ENCODE results near the gene STRADA.

STRADA gene

GRCh38 chr17:63701868-63702720, 39.5 kb downstream of the STRADA start:
- Histone ChIP-seq H3K27me3 (ENCODE audit: control insufficient read depth, insufficient read depth, low read length) (no peaks in the 10 kb centered on the region), H3K4me3 (ENCODE audit: low read depth, low read length) (peak overlapping the region; percentile 69), H3K27ac (ENCODE audit: low read depth, low read length) (no peak overlapping the region), H3K9ac (ENCODE audit: low read depth, low read length) (no peak overlapping the region), H3K36me3 (ENCODE audit: control insufficient read depth, insufficient read depth, low read length) (peaks cover 35% of the 10 kb centered on the region), H3K9me3 (ENCODE audit: control insufficient read depth, insufficient read depth, low read length) (no peaks in the 10 kb centered on the region), H3K4me1 (ENCODE audit: control insufficient read depth, insufficient read depth, low read length) (peaks cover 16% of the 10 kb centered on the region; the same call in 1 of the 2 replicates)

DNA sequence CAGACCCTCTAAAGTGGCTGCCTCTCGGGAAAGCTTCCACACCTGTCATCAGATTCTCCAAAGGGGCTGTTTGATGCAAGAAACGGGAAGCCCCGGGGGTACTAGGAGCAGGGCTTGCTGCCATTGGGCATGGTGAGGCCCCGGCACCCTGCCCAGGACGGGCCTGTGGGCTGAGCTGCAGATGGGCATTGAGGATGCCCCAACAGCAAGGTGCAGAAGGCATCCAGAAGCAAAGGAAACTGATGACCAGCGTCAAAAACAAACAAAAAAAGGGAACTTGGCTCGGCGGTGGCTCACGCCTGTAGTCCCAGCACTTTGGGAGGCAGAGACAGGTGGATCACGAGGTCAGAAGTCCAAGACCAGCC, 40.2 kb downstream of the STRADA start:
- H3K4me3 ChIP-seq (ENCODE audit: low read depth, low read length) = peak overlapping the region; percentile 69
- no peaks in the 10 kb centered on the region for H3K9me3 ChIP-seq (ENCODE audit: control insufficient read depth, insufficient read depth, low read length)
- no peaks in the 10 kb centered on the region for H3K27me3 ChIP-seq (ENCODE audit: control insufficient read depth, insufficient read depth, low read length)
- peaks cover 36% of the 10 kb centered on the region for H3K36me3 ChIP-seq (ENCODE audit: control insufficient read depth, insufficient read depth, low read length)
- H3K27ac ChIP-seq (ENCODE audit: low read depth, low read length) = no peak overlapping the region
- peak overlapping the region; percentile 19; the same call in 1 of the 2 replicates for H3K9ac ChIP-seq (ENCODE audit: low read depth, low read length)
- peaks cover 16% of the 10 kb centered on the region; the same call in 1 of the 2 replicates for H3K4me1 ChIP-seq (ENCODE audit: control insufficient read depth, insufficient read depth, low read length)

GRCh38 chr17:63700528-63701455, 40.8 kb downstream of the STRADA start:
- Histone ChIP-seq H3K9ac (ENCODE audit: low read depth, low read length) (peak overlapping the region; percentile 83), H3K36me3 (ENCODE audit: control insufficient read depth, insufficient read depth, low read length) (peaks cover 36% of the 10 kb centered on the region), H3K9me3 (ENCODE audit: control insufficient read depth, insufficient read depth, low read length) (no peaks in the 10 kb centered on the region), H3K27me3 (ENCODE audit: control insufficient read depth, insufficient read depth, low read length) (no peaks in the 10 kb centered on the region), H3K27ac (ENCODE audit: low read depth, low read length) (peak overlapping the region; percentile 88), H3K4me3 (ENCODE audit: low read depth, low read length) (peak overlapping the region; percentile 69), H3K4me1 (ENCODE audit: control insufficient read depth, insufficient read depth, low read length) (peaks cover 19% of the 10 kb centered on the region; the same call in 1 of the 2 replicates)

GRCh38 chr17:63699638-63700527, 41.7 kb downstream of the STRADA start, which contains the start of gene LIMD2:
LIMD2 (minus strand) TSS chr17:63700125; CDS start chr17:63699298, 827 bp downstream.
- Histone ChIP-seq H3K4me3 (ENCODE audit: low read depth, low read length) (peak within 1 kb of the TSS; percentile 69), H3K9me3 (ENCODE audit: control insufficient read depth, insufficient read depth, low read length) (no peaks in the 10 kb centered on the region), H3K9ac (ENCODE audit: low read depth, low read length) (peak within 1 kb of the TSS; percentile 83), H3K4me1 (ENCODE audit: control insufficient read depth, insufficient read depth, low read length) (peaks cover 19% of the 10 kb centered on the region; the same call in 1 of the 2 replicates), H3K27me3 (ENCODE audit: control insufficient read depth, insufficient read depth, low read length) (no peaks in the 10 kb centered on the region), H3K36me3 (ENCODE audit: control insufficient read depth, insufficient read depth, low read length) (peaks cover 32% of the 10 kb centered on the region), H3K27ac (ENCODE audit: low read depth, low read length) (peak within 1 kb of the TSS; percentile 88)

- Histone ChIP-seq H3K36me3 (ENCODE audit: control insufficient read depth, insufficient read depth, low read length) (peaks cover 29% of the 10 kb centered on the region), H3K27ac (ENCODE audit: low read depth, low read length) (peak overlapping the region; percentile 67)
Measured at GRCh38 chr17:63698886-63699637, 42.5 kb downstream of the STRADA start.

GRCh38 chr17:63698381-63698885, 43.2 kb downstream of the STRADA start:
- Histone ChIP-seq H3K36me3 (ENCODE audit: control insufficient read depth, insufficient read depth, low read length) (peaks cover 29% of the 10 kb centered on the region), H3K9ac (ENCODE audit: low read depth, low read length) (no peak overlapping the region)

More at GRCh38 chr17:63698886-63699637, 42.5 kb downstream of the STRADA start:
- Histone ChIP-seq H3K27me3 (ENCODE audit: control insufficient read depth, insufficient read depth, low read length) (no peaks in the 10 kb centered on the region), H3K9me3 (ENCODE audit: control insufficient read depth, insufficient read depth, low read length) (no peaks in the 10 kb centered on the region), H3K9ac (ENCODE audit: low read depth, low read length) (no peak overlapping the region), H3K4me1 (ENCODE audit: control insufficient read depth, insufficient read depth, low read length) (peaks cover 24% of the 10 kb centered on the region; the same call in 1 of the 2 replicates), H3K4me3 (ENCODE audit: low read depth, low read length) (peak overlapping the region; percentile 68)

DNA sequence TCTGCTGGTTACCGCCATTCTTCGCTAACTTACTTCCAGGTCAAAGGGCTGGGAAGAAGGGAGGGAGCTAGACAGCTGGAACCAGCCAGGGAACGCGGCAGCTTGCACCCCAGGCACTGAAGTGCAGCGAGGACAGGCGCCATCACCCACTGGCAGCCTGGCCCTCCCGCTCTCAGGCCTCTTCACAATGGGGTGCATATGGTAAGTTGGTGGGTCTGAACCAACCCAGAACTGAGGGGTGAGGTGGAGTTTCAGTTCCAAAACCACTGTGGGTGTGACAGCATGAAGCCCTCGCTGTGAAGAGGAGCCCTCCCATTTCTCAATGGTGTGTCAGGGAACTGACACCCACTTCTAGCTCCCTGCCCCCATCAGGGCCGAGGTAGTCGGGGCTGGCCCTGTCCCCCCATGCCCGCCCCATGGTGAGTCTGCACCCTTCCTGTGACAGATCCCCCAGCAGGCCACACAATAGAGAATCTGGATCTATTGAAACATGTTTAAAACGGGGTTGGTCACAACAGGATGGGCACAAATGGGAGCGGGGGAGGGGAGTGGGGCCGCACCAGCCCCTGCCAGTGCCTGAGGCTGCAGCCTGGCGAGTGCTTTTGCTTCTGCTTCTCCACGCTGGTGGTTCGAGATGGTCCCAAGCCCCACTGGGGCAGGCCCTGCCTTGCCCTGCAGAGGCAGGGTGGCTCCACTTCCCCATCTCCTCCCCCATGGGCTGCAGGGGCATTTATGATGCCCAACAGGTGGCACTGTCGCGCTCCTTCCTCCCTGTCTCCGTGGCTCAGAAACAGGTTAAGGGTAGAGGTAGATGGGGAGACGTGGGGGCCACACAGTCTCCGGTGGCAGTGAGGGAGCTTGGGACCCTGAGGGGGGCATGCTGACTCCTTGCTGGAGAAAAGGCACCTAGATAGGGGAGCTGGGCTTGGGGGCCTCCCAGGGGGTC, 44.0 kb downstream of the STRADA start:
- Histone ChIP-seq H3K27me3 (ENCODE audit: control insufficient read depth, insufficient read depth, low read length) (no peaks in the 10 kb centered on the region), H3K4me3 (ENCODE audit: low read depth, low read length) (0 out of 2 replicates have a peak overlapping the region, but pooled peaks have one; percentile 68), H3K4me1 (ENCODE audit: control insufficient read depth, insufficient read depth, low read length) (peaks cover 24% of the 10 kb centered on the region; the same call in 1 of the 2 replicates), H3K27ac (ENCODE audit: low read depth, low read length) (peak overlapping the region; percentile 39), H3K9ac (ENCODE audit: low read depth, low read length) (no peak overlapping the region), H3K9me3 (ENCODE audit: control insufficient read depth, insufficient read depth, low read length) (no peaks in the 10 kb centered on the region), H3K36me3 (ENCODE audit: control insufficient read depth, insufficient read depth, low read length) (peaks cover 27% of the 10 kb centered on the region)

More at GRCh38 chr17:63698381-63698885, 43.2 kb downstream of the STRADA start:
- H3K4me1 ChIP-seq (ENCODE audit: control insufficient read depth, insufficient read depth, low read length) = peaks cover 24% of the 10 kb centered on the region; the same call in 1 of the 2 replicates
- H3K4me3 ChIP-seq (ENCODE audit: low read depth, low read length) = peak overlapping the region; percentile 68
- no peaks in the 10 kb centered on the region for H3K27me3 ChIP-seq (ENCODE audit: control insufficient read depth, insufficient read depth, low read length)
- no peaks in the 10 kb centered on the region for H3K9me3 ChIP-seq (ENCODE audit: control insufficient read depth, insufficient read depth, low read length)
- H3K27ac ChIP-seq (ENCODE audit: low read depth, low read length) = peak overlapping the region; percentile 18

- Histone ChIP-seq H3K27ac (ENCODE audit: low read depth, low read length) (peak overlapping the region; percentile 39), H3K36me3 (ENCODE audit: control insufficient read depth, insufficient read depth, low read length) (peaks cover 34% of the 10 kb centered on the region), H3K4me1 (ENCODE audit: control insufficient read depth, insufficient read depth, low read length) (peaks cover 23% of the 10 kb centered on the region; the same call in 1 of the 2 replicates), H3K9ac (ENCODE audit: low read depth, low read length) (no peak overlapping the region), H3K4me3 (ENCODE audit: low read depth, low read length) (no peak overlapping the region), H3K27me3 (ENCODE audit: control insufficient read depth, insufficient read depth, low read length) (no peaks in the 10 kb centered on the region), H3K9me3 (ENCODE audit: control insufficient read depth, insufficient read depth, low read length) (no peaks in the 10 kb centered on the region)
Measured at GRCh38 chr17:63696381-63696961, 45.1 kb downstream of the STRADA start.

Data from HUES48 (cell line).